ENCODE measurements around the gene CRLF3.

Gene CRLF3, protein sequence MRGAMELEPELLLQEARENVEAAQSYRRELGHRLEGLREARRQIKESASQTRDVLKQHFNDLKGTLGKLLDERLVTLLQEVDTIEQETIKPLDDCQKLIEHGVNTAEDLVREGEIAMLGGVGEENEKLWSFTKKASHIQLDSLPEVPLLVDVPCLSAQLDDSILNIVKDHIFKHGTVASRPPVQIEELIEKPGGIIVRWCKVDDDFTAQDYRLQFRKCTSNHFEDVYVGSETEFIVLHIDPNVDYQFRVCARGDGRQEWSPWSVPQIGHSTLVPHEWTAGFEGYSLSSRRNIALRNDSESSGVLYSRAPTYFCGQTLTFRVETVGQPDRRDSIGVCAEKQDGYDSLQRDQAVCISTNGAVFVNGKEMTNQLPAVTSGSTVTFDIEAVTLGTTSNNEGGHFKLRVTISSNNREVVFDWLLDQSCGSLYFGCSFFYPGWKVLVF

DNA sequence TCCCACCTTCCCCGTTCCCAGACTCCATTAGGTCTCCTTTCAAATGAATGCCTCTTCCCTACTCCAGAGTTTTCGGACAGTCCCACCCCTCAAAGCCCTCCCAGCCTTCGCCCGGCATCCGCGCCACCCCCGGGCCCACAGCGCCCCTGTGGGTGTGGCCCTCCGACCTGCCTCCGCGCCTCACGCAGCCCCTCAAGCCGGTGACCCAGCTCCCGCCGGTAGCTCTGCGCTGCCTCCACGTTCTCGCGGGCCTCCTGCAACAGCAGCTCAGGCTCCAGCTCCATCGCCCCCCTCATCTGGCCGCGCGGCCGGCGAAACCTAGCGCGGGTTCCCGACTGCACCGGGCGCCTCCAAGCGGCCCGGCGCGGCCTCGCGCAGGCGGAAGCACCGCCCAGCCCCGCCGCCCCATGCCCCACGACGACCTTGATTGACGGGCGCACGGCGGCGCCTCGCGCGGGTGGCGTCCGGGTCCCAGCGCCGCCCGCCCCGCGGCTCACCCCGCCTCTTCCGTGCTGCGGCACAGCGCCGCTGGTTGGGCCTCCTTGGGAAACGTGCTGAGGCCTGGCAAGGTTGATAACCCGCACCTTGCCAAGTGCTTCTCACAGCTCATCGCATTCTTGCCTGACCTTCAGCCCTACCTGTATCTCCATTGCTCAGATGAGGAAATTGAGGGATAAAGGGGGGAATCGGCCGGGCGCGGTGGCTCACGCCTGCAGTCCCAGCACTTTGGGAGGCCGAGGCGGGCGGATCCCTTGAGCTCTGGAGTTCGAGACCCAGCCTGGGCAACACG lies at the start of gene CRLF3:
Gene CRLF3 (minus strand): TSS at position 337 of the 790 bp plus-strand sequence. CDS start 41 bp downstream, at position 296.
- peak; percentile 93 to 98 (median 97) for DNase-seq

DNA sequence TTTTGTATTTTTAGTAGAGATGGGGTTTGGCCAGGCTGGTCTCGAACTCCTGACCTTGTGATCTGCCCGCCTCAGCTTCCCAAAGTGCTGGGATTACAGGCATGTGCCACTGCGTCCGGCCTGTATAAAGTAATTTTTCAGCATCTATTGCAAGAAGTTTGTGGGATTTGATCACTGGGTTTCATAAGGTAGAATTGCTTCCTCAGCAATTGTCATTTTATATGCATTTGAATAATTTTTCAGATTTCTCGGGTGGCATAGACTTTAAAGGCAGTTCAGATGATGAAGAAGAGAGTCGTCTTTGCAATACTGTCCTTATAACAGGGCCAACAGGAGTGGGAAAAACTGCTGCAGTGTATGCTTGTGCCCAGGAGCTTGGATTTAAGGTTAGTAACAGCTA lies 44.5 kb upstream of the CRLF3 start:
- DNase-seq: no peak

DNA sequence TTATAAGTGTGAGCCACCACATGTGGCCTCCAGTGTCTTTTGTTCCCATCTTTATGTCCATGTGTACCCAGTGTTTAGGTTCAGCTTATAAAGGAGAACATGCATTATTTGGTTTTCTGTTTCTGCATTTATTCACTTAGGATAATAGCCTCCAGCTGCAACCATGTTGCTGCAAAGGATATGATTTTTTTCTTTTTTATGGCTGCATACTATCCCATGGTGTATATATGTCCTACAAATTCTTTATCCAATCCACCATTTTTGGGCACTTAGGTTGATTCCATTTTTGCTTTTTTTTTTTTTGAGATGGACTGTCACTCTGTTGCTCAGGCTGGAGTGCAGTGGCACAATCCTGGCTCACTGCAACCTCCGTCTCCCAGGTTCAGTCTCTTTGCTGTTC lies 40.1 kb upstream of the CRLF3 start:
- no peak for DNase-seq

DNA sequence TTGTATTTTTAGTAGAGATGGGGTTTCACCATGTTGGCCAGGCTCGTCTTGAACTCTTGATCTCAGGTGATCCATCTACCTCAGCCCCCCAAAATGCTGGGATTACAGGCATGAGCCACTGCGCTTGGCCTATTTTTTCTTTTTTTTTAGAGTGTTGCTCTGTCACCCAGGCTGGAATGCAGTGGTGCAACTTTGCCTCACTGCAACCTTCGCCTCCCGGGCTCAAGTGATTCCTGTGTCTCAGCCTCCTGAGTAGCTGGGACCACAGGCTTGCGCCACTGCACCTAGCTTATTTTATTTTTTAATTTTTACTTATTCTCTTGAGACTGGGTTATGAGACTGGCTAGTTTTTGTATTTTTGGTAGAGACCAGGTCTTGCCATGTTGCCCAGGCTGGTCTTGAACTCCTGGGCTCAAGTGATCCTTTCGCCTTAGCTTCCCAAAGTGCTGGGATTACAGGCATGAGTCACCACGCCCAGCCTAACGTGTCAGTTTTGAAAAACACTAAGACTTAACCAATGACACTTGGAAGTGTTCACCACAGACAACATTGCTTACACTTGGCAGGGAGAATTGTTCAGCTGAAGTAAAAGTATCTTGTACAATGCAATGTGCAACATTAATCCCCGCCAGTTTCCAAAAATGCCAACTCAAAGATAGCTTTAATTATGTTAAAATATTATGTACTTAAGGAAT lies 34.2 kb upstream of the CRLF3 start:
- DNase-seq: no peak

DNA sequence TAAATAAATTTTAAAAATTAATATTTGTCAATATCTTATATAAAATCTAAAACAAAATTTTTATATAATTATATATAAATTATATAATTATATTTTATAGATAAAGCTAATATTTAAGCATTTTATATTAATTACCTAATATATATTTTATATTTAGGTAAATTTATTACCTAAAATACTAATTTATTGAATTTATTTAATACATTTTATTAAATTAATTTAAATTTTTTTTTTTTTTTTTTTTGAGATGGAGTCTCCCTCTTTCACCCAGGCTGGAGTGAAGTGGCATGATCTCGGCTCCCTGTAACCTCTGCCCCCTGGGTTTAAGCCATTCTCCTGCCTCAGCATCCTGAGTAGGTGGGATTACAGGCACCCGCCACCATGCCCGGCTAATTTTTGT lies 29.7 kb upstream of the CRLF3 start:
- no peak for DNase-seq

DNA sequence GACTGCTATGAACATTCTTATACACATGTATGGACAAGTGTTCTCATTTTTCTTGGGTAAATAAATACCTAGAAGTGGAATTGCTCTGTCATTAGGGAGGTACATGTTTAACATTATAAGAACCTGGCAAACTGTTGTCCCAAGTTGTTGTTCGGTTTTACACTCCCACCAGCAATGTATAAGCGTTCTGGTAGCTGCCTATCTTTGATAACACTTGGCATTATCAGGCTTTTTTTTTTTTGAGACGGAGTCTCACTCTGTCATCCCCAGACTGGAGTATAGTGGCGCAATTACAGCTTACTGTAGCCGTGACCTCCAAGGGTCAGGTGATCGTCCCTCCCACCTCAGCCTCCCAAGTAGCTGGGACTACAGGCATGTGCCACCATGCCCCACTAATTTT lies 23.5 kb upstream of the CRLF3 start:
- no peak for DNase-seq

DNA sequence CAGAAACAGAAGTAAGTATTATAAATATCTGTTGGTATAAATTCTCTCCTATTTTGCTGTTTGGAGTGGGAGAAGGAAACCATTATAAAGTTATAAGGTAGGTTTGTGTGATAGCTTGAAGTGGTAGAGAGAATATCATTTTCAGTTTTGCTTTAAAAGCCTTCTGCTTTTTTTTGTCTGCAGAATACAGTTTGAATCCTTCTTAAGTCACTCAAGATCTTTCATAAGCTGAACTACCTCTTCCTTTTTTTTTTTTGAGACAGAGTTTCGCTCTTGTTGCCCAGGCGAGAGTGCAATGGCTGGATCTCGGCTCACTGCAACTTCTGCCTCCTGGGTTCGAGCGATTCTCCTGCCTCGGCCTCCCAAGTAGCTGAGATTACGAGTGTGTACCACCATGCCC lies 16.3 kb upstream of the CRLF3 start:
- peak; percentile 52 to 79 (median 72) for DNase-seq

DNA sequence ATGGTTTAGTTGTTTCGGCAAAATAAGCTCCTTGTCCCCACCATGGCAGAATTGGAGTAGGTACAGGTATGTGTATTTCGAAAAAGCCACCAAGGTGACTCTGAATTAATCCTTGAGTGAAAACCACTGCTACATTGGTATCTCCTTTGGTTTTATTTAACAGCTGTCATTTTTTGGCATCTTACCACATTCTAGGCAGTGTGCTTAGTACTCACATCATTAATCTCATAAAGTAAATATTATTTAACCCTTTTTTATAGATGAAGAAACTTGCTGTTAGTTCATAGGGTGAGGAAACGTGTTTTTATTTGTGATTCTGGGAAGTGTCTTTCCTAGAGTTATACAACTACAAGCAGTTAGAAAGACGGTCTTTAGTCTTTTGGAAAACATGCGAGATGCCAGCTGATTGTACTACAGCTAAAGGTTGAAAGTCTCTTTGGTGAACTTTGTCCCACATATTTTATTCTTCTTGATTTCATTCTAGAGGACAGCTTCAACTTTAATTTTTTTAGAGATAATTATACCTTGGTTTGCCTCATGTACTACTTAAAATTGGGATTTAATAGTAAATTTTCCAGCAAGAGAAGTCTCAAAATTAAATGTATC lies 13.8 kb upstream of the CRLF3 start:
- DNase-seq: no peak

DNA sequence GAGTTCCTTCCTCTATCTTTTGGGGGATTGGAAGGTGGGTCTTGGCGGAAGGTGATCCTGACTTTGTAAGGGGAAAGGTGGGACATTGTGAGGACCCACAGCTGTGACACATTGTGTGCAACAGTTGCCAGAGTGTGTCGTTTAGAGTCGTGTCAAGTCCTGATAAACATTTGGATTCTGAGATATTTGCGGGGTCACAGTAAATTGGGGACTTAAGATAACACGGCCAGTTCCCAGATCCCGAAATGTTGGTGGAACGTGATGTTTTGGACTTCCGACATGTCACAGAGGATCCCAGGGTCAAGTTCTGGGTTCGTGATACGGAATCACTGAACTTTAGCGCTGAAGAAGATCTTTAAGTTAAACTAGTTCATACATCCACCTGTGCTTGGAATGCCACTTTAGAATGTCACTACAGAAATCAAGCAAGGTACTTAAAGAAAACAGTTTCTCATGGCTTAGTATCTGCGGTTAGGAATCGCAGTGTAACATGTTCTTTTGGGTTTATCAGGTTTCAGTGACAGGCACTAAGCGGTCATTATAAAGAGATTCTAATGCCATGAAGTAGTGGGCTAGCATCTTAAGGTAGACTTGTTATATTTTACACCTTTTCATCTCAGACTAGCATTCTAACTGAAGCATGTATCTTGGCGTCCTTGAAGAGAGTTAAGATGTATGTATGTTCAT lies 8.1 kb upstream of the CRLF3 start:
- DNase-seq: no peak

DNA sequence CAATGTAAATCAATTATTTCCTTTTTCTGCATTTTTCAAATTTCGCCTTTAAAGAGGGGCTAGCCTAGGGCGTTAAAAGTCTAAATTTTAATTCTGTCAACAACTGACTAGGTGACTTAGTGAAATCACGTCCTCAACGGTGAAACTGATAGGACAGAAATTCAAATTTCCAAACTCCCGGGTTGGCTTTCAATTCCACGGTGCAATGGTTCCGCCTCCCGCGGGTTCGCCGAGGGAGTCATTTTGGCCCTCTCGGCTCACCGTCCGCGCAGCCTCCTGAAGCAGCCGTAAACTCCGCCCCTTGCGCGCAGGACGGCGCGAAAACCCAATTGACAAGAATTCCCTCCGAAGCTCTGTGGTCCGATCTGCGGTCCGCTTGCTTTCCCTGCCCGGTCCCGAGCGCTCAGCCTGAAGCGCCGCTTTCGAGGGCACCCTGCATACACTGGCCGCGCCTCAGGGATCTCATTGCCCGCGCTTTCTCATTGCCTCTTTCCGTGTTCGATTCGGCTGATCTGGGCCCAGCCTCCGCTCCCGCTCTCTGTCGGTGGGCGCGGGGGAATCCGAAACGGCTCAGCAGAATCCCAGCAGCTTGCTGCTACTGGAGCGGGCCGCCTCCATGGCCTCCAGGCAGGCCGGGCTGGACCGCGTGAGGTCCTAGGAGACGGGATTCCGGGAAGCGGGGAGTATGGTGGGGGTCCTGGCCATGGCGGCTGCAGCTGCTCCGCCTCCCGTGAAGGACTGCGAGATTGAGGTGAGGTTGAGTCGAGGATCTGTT lies 7.4 kb upstream of the CRLF3 start, which contains the start of gene ATAD5:
Gene ATAD5 (plus strand): TSS at position 304 of the 775 bp plus-strand sequence. CDS start 382 bp downstream, at position 686.
- peak; percentile 93 to 96 (median 95) for DNase-seq

DNA sequence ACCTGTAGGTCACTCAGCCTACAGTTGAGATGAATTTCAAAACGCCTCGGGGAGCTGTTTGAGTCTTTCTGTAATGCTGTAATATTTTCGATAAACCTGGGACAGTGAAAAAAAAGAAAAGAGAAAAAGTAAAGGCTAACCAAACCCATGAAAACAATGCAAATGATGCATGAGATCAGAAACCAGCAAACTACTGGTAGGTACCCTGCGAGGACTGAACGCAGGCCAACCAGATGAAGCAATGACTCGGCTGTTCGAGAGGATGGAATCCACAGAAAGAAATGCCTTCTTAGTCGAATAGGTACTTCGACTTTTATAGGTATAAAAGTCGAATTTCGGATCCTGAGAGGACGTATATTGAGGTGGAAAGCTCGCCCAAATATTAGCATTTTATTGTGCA lies 6.8 kb upstream of the CRLF3 start:
- DNase-seq: no peak

DNA sequence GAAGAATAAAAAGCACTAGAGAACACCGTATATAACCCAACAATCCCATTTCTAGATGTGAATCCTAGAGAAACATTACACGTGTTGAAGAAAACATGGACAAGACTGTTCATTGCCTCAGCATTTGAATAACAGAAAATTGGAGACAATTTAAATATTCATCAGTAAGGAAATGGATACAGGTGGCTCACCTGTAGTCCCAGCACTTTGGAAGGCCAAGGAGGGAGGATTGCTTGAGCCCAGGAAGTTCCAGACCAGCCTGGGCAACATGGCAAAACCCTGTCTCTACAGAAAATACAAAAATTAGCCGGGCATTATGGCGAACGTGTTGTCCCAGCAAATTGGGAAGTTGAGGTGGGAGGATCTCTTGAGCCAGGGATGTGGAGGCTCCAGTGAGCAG lies 4.5 kb upstream of the CRLF3 start:
- no peak for DNase-seq

DNA sequence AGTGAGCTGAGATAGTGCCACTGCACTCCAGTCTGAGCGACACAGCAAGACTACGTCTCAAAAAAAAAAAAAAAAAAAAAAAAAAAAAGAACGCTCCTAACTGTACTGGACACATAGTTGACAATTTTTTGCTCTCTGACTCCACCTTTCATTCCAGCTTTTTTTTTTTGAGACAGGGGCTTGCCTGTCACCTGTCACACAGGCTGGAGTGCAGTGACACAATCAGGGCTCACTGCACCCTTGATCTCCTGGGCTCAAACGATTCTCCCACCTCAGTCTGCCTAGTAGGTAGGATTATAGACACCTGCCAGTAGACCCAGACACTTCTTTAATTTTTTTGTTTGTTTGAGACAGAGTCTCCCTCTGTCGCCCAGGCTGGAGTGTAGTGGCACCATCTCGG lies 2.6 kb upstream of the CRLF3 start:
- DNase-seq: no peak

DNA sequence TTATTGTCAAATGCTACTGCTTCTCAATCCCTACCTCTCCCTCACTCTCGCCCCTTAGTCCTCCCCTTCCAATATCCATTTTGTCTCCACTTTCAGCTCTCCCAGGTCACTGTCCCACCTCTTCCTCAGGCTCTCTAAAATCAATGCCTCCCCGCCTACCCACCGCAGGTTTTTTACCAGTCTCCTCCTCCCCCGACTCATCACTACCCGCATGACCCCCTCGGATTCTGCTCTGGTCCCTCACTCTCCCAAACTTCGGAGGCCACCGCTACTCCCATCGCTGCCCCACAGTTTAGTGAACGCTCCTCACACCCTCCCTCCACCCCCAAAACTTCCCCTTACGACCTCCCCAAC lies 513 bp downstream of the CRLF3 start:
- no peak for DNase-seq

DNA sequence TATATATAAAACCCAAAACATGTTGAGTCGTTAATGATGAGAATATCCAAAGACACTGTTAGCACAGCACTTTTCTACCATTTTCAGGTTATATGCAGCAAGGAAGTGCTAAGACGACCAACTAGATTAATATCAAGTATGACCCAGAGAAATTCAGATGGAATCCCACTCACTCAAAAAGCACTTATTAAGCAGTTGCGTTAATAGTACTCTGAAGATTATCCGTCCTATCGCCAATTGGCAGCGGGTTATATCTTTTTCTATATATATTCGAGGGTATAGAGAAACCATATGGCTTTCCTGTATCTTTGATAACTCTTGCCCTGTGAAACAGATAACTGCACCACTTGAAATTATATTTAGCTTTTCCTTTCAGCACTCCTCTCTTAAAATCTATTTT lies 1.1 kb downstream of the CRLF3 start:
- DNase-seq: no peak

DNA sequence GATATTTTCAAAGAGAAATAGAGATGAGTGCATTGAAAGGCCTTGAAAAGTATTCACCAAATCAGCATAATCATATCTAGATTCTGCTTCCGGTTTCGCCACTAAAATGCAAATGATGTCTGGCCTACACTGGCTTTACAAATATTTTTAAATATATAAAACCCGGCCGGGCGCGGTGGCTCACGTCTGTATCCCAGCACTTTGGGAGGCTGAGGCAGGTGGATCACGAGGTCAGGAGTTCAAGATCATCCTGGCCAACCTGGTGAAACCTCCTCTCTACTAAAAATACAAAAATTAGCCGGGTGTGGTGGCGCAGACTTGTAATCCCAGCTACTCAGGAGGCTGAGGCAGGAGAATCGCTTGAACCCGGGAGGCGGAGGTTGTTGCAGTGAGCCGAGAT lies 1.6 kb downstream of the CRLF3 start:
- peak; percentile 39 to 65 (median 54) for DNase-seq

DNA sequence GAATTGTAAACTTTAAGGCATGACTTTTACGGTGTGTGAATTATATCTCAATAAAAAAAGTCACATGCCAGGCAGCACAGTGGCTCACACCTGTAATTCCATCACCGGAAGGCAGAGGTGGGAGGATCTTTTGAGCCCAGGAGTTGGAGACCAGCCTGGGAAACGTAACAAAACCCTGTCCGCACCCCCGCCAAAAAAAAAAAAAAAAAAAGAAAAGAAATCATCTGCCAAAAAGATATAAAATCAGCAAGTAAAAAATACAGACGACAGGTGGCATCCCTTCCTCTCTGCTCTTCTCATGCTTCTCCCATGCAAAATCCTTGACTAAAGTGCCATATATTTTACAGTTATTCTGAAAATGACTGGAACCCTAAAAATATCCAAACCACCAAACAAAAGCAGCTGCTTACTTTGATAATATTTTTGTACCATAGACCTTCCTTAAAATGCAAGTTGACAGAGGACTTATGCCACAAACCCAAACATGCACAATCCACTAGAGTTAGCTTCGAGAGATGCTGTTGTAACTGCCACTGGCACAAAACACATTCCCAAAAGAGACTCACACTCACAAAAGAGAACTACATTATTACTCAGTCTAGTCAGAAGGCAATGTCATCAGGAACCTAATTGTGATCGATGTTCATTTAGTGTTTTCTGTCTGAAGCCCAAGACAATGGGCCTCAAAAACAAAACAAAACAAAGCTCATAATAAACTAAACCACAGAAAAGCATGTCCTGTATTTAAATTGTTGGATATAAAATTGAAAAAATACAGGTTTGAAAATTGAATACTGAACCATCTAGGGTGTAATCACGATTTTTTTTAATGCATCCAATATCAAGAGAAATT lies 2.4 kb downstream of the CRLF3 start:
- peak in 2 of 3 donors; percentile 50 for DNase-seq

DNA sequence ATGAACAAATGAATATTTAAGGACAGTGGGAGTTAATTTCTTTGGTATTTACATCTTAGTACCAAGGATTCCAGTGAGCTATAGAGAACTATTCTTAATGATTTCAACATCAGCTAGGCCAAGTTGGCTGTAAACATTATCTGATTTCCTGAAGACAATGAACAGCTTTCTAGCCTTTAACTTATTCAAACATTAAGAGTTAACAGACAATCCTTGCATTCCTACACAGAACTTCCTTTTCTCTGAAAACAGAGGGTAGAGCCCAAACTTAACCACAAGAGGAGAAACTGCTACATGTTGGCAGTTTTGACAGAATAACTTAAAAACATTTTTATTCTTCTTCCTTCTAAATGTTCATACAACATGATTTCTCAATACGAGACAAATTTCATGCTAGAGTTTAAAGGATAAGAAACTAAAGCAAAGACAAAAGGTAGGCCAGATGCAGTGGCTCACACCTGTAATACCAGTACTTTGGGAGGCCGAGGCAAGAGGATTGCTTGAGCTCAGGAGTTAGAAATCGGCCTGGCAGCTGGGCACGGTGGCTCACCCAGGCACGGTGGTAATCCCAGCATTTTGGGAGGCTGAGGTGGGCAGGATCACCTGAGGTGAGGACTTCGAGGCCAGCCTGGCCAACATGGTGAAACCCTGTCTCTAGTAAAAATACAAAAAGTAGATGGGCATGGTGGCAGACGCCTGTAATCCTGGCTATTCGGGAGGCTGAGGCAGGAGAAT lies 4.4 kb downstream of the CRLF3 start:
- peak in 1 of 3 donors; percentile 26 for DNase-seq

DNA sequence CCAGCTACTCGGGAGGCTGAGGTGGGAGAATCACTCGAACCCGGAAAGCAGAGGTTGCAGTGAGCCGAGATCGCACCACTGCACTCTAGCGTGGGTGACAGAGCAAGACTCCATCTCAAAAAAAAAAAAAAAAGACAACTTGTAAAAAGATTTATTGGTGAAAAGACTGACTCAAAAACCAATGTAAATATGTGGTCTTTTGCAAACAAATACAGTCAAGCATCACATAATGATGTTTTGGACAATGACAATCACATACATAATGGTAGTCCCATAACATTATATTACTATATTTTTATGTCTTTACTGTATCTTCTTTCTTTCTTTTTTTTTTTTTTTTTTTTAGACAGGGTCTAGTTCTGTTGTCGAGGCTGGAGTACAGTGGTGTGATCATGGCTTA lies 8.3 kb downstream of the CRLF3 start:
- no peak for DNase-seq

DNA sequence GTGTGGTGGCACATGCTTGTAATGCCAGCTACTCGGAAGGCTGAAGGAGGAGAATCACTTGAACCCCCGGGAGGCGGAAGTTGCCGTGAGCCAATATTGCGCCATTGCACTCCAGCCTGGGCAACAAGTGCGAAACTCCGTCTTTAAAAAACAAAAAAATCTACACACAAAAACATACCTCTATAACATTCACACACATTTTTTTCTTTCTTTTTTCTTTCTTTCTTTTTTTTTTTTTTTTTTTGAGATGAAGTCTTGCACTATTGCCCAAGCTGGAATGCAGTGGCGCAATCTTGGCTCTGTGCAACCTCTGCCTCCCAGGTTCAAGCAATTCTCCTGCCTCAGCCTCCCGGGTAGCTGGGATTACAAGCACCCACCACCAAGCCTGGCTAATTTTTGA lies 9.6 kb downstream of the CRLF3 start:
- peak; percentile 56 to 61 (median 59) for DNase-seq
